ENCODE measurements around the gene SPRED2. TPM values are rescaled to one million over a fixed set of nuclear protein-coding genes. Genes with fewer than 3 reads are reported as not detected.

Gene SPRED2
- total RNA-seq, 4 donors from 2014 or later = 8.4 to 34.8 (median 29.7) TPM

DNA sequence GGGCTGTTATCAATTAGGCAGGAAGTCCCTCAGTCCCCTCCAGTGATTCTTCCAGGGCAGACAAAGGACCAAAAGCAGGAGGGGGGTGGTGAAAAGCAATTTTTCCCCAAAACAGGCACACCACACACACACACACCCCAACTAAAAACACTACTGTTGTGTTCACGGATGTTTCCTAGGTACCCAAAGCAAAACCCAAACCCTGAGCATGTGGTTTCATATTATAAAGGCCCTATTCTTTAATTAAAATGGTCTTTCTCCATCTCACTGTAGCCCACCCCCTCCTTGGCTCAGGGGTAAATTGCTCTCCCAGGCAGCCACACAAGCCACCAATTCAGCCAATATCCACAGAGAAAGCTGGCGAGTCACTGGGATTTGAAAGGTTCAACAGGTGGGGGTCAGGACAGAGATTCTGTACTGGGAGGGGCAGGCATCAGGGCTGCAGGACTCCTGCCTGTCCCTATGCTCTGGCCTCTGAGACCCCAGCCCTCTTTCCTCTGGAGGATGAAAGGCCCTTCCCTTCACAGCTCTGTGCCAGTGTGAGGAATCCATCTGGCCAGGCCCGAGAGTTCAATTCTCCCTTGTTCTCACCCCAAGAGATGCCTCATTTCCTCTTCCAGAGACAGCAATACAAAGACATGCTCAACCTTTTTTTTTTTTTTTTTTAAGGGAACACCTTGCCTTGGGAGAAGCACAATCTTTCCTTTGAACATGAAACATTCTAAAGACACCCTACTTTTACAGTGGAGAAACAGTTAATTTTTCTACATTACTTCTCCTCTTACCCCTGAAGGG, 43.6 kb downstream of the SPRED2 start:
- Histone ChIP-seq H3K27me3 (no peaks in the 10 kb centered on the region), H3K4me3 (no peak overlapping the region), H3K9me3 (no peaks in the 10 kb centered on the region), H3K4me1 (peaks cover 9 to 25% (median 15%) of the 10 kb centered on the region in 4 donors), H3K27ac (no peak overlapping the region), H3K36me3 (no peaks in the 10 kb centered on the region)
- 88% methylated on average over 3 of the region's 3 CpGs; no CpG with 5 or more reads in 1 of the 2 donors for WGBS, 2 donors (ENCODE audit: low coverage in 1 of 2)
- intact Hi-C loops (cut with DNase I; ENCODE audit: low total_unique reads) = no loop called here
- TF ChIP-seq EP300 (IDR thresholded peaks at IDR 0.05; ENCODE audit: low read depth) (no peak), POLR2A (IDR thresholded peaks at IDR 0.05) (no peak), POLR2AphosphoS5 (IDR thresholded peaks at IDR 0.05) (no peak), CTCF (IDR thresholded peaks at IDR 0.05) (no peak)
- in situ Hi-C loops (cut with MboI; ENCODE audit: low pct_ligation_motif_present in 1 of 4, low pct_unique_long_range_greater_than_20kb in 1 of 4, low sequenced_read_pairs in 3 of 4) = no loop called here
- no peak for DNase-seq

DNA sequence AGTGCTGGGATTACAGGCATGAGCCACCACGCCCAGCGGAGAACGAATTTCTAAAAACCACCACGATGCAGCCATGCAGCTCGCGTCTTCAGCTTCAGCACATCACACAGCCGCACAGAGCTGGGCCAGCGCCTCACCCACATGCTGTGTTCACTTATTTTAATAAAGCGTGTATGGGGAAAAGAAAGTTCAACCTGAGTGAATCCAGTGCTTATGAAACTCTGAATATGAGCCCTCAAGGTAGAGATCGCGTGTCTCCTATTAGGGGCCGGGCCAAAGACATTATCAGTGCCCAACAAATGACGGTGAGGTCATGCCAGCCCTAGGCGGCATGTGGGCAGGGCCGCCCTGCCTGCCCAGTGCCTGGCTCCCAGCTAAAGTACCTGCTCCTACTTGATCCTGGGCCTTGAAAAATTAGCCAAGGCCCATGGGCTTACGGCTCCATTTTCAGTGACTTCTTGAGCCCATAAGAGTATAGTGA, 44.3 kb downstream of the SPRED2 start:
- TF ChIP-seq EP300 (IDR thresholded peaks at IDR 0.05; ENCODE audit: low read depth) (no peak), CTCF (IDR thresholded peaks at IDR 0.05) (no peak), POLR2AphosphoS5 (IDR thresholded peaks at IDR 0.05) (no peak), POLR2A (IDR thresholded peaks at IDR 0.05) (no peak)

DNA sequence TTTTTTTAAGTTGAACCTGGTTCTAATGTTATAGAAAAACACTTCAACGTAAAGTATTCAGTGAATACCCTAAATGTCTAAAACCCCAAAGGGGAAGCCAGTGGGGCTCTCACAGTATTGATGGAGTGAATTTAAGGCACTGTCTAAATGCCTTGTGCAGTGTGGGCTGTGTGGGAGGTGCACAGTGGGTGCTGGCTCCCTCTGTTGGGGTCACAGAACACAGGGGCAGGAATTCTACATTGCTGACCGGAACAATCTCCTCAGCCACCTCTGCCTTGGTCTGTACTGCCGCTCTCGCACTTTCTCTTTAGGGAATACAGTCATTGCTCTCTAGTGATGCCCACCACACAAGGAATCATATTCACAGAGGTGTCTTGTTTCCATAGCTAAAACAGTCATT, 45.4 kb downstream of the SPRED2 start:
- TF ChIP-seq POLR2AphosphoS5 (IDR thresholded peaks at IDR 0.05) = no peak
- TF ChIP-seq EP300 (IDR thresholded peaks at IDR 0.05; ENCODE audit: low read depth) = no peak
- TF ChIP-seq POLR2A (IDR thresholded peaks at IDR 0.05) = no peak
- TF ChIP-seq CTCF (IDR thresholded peaks at IDR 0.05) = no peak
- H3K27me3 ChIP-seq = no peaks in the 10 kb centered on the region
- no peak for DNase-seq
- no peak overlapping the region for H3K27ac ChIP-seq
- no peaks in the 10 kb centered on the region for H3K9me3 ChIP-seq
- WGBS, 2 donors (ENCODE audit: low coverage in 1 of 2) = 84 to 95% methylated on average over 2 to 4 of the region's 4 CpGs
- intact Hi-C loops (cut with DNase I; ENCODE audit: low total_unique reads) = no loop called here
- in situ Hi-C loops (cut with MboI; ENCODE audit: low pct_ligation_motif_present in 1 of 4, low pct_unique_long_range_greater_than_20kb in 1 of 4, low sequenced_read_pairs in 3 of 4) = no loop called here
- H3K4me1 ChIP-seq = peaks cover 23 to 43% (median 31%) of the 10 kb centered on the region in 4 donors
- no peaks in the 10 kb centered on the region for H3K36me3 ChIP-seq
- no peak overlapping the region for H3K4me3 ChIP-seq

More for the DNA sequence above, 44.3 kb downstream of the SPRED2 start:
- H3K4me3 ChIP-seq = no peak overlapping the region
- DNase-seq = no peak
- in situ Hi-C loops (cut with MboI; ENCODE audit: low pct_ligation_motif_present in 1 of 4, low pct_unique_long_range_greater_than_20kb in 1 of 4, low sequenced_read_pairs in 3 of 4) = no loop called here
- H3K36me3 ChIP-seq = no peaks in the 10 kb centered on the region
- H3K27me3 ChIP-seq = no peaks in the 10 kb centered on the region
- H3K27ac ChIP-seq = no peak overlapping the region
- 81% methylated on average over 5 to 16 of the region's 16 CpGs for WGBS, 2 donors (ENCODE audit: low coverage in 1 of 2)
- H3K9me3 ChIP-seq = no peaks in the 10 kb centered on the region
- peaks cover 14 to 32% (median 22%) of the 10 kb centered on the region in 4 donors for H3K4me1 ChIP-seq
- intact Hi-C loops (cut with DNase I; ENCODE audit: low total_unique reads) = no loop called here

- no peaks in the 10 kb centered on the region for H3K36me3 ChIP-seq
- no peak overlapping the region for H3K4me3 ChIP-seq
- no peaks in the 10 kb centered on the region for H3K9me3 ChIP-seq
- intact Hi-C loops (cut with DNase I; ENCODE audit: low total_unique reads) = no loop called here
- 70 to 81% methylated on average over 1 to 3 of the region's 3 CpGs for WGBS, 2 donors (ENCODE audit: low coverage in 1 of 2)
- peaks cover 26 to 49% (median 33%) of the 10 kb centered on the region in 4 donors for H3K4me1 ChIP-seq
- H3K27ac ChIP-seq = no peak overlapping the region
- TF ChIP-seq POLR2A (IDR thresholded peaks at IDR 0.05) (no peak), EP300 (IDR thresholded peaks at IDR 0.05; ENCODE audit: low read depth) (no peak), CTCF (IDR thresholded peaks at IDR 0.05) (no peak), POLR2AphosphoS5 (IDR thresholded peaks at IDR 0.05) (no peak)
- DNase-seq = no peak
- H3K27me3 ChIP-seq = no peaks in the 10 kb centered on the region
- in situ Hi-C loops (cut with MboI; ENCODE audit: low pct_ligation_motif_present in 1 of 4, low pct_unique_long_range_greater_than_20kb in 1 of 4, low sequenced_read_pairs in 3 of 4) = no loop called here
These were observed 46.1 kb downstream of the SPRED2 start for GRCh38 chr2:65386344-65386743.
